ENCODE measurements around the gene DOCK2. TPM values are rescaled to one million over a fixed set of nuclear protein-coding genes. Genes with fewer than 3 reads are reported as not detected.

The DOCK2 gene
- total RNA-seq, 1 donor: 6.2 TPM

DNA sequence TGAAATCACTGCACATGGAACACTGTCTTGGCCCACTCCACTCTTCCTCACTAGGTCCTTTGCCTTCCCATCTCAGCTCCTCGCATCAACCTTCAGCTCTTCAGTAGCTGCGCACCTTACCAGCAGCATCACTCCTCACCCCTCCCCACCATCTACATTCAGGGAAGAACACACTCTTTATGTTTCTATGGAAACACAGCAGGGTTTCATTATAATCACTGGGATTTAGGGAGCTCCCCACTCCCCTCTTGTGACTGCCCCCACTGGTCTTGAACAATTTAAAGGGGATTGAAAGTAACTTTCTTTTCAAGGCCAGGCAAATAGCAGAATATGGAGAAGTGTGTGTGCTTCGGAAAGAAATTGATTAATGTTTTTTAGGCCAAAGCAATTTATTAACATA lies 232.0 kb downstream of the DOCK2 start:
- Histone ChIP-seq H3K27ac (ENCODE audit: low read depth, low read length) (no peak overlapping the region), H4K20me1 (ENCODE audit: insufficient read depth, low read length) (no peaks in the 10 kb centered on the region)

DNA sequence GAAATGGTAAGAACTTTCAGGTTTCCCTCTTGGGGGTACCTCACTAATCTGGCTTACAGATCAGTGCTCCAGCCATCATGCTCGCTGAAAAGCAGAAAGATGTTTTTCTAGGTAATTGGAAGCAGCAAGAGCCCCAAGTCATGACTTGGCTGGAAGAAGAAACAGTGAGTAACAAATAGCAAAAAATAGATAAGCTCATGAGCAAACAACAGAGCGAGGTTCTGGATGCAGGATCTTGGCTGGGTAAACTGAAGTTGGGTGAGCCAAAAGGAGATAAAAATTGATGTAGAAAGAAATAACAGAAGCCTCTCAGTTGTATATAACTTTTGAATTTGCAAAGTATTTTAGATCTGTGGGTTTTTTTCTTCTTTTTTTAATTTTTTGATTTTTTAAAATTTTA lies 233.1 kb downstream of the DOCK2 start:
- peak; percentile 23 for DNase-seq (ENCODE audit: insufficient read length, low spot score, missing footprints)
- TF ChIP-seq, protein P1, sequence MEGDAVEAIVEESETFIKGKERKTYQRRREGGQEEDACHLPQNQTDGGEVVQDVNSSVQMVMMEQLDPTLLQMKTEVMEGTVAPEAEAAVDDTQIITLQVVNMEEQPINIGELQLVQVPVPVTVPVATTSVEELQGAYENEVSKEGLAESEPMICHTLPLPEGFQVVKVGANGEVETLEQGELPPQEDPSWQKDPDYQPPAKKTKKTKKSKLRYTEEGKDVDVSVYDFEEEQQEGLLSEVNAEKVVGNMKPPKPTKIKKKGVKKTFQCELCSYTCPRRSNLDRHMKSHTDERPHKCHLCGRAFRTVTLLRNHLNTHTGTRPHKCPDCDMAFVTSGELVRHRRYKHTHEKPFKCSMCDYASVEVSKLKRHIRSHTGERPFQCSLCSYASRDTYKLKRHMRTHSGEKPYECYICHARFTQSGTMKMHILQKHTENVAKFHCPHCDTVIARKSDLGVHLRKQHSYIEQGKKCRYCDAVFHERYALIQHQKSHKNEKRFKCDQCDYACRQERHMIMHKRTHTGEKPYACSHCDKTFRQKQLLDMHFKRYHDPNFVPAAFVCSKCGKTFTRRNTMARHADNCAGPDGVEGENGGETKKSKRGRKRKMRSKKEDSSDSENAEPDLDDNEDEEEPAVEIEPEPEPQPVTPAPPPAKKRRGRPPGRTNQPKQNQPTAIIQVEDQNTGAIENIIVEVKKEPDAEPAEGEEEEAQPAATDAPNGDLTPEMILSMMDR (IDR thresholded peaks at IDR 0.05; ENCODE audit: extremely low read depth, low read depth, low read length): no peak

More for the DNA sequence above, 232.0 kb downstream of the DOCK2 start:
- no peaks in the 10 kb centered on the region for H3K27me3 ChIP-seq (ENCODE audit: insufficient read depth, low read length)
- no peaks in the 10 kb centered on the region for H3K9me3 ChIP-seq (ENCODE audit: low read depth, low read length)
- no peak overlapping the region for H3K4me3 ChIP-seq (ENCODE audit: insufficient read depth, low read length)
- H3K4me2 ChIP-seq (ENCODE audit: insufficient read depth, low read length): no peak overlapping the region
- H3K79me2 ChIP-seq (ENCODE audit: insufficient read depth, low read length): no peaks in the 10 kb centered on the region
- DNase-seq (ENCODE audit: insufficient read length, low spot score, missing footprints): no peak
- TF ChIP-seq, protein P1 (IDR thresholded peaks at IDR 0.05; ENCODE audit: extremely low read depth, low read depth, low read length): no peak
- no peak overlapping the region for H2AFZ ChIP-seq (ENCODE audit: low read length)
- H3K36me3 ChIP-seq (ENCODE audit: insufficient read depth, low read length): no peaks in the 10 kb centered on the region
- H3K4me1 ChIP-seq (ENCODE audit: insufficient read depth, low read length): no peaks in the 10 kb centered on the region

DNA sequence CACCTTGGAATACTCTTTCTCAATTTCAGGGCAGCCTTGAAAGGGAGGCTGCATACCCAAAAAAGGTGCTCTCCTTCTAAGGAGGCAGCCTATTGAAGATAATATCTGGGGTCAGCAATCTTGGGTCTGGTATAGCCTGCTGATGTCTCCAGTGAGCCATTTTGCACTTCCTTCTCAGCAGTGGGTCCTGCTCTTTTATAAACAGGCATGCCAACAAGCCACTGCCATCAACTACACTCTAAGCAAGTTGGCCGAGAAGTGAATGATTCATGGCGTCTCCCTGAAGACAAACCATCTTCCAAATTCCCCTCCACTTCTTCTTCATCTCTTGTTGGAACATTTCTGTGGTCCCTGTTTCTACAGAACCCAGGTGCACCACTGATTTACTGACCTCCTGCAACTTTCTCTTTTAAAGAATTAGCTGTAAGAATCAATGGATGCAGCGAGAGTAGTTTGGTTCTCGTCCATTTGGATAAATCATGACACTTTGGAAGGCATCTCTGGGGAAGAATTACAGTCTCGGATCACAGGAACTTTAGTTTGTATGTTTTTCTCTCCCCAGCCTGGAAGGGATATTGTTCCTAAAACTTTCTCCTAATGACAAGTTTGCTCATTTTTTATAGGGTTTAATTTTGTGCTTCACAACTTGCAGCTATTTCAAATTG lies 234.9 kb downstream of the DOCK2 start:
- Histone ChIP-seq H3K4me2 (ENCODE audit: insufficient read depth, low read length) (no peak overlapping the region), H3K4me1 (ENCODE audit: insufficient read depth, low read length) (peaks cover 2% of the 10 kb centered on the region), H3K9me3 (ENCODE audit: low read depth, low read length) (no peaks in the 10 kb centered on the region), H3K27ac (ENCODE audit: low read depth, low read length) (no peak overlapping the region), H2AFZ (ENCODE audit: low read length) (no peak overlapping the region), H3K4me3 (ENCODE audit: insufficient read depth, low read length) (no peak overlapping the region), H3K36me3 (ENCODE audit: insufficient read depth, low read length) (no peaks in the 10 kb centered on the region), H3K79me2 (ENCODE audit: insufficient read depth, low read length) (no peaks in the 10 kb centered on the region), H4K20me1 (ENCODE audit: insufficient read depth, low read length) (no peaks in the 10 kb centered on the region), H3K27me3 (ENCODE audit: insufficient read depth, low read length) (no peaks in the 10 kb centered on the region)
- TF ChIP-seq, protein P1 (IDR thresholded peaks at IDR 0.05; ENCODE audit: extremely low read depth, low read depth, low read length): no peak
- no peak for DNase-seq (ENCODE audit: insufficient read length, low spot score, missing footprints)

More for the DNA sequence above, 233.1 kb downstream of the DOCK2 start:
- no peaks in the 10 kb centered on the region for H4K20me1 ChIP-seq (ENCODE audit: insufficient read depth, low read length)
- H2AFZ ChIP-seq (ENCODE audit: low read length): no peak overlapping the region
- H3K27ac ChIP-seq (ENCODE audit: low read depth, low read length): no peak overlapping the region
- H3K27me3 ChIP-seq (ENCODE audit: insufficient read depth, low read length): no peaks in the 10 kb centered on the region
- no peaks in the 10 kb centered on the region for H3K4me1 ChIP-seq (ENCODE audit: insufficient read depth, low read length)
- no peaks in the 10 kb centered on the region for H3K9me3 ChIP-seq (ENCODE audit: low read depth, low read length)
- H3K4me3 ChIP-seq (ENCODE audit: insufficient read depth, low read length): no peak overlapping the region
- no peaks in the 10 kb centered on the region for H3K36me3 ChIP-seq (ENCODE audit: insufficient read depth, low read length)
- no peaks in the 10 kb centered on the region for H3K79me2 ChIP-seq (ENCODE audit: insufficient read depth, low read length)
- no peak overlapping the region for H3K4me2 ChIP-seq (ENCODE audit: insufficient read depth, low read length)

DNA sequence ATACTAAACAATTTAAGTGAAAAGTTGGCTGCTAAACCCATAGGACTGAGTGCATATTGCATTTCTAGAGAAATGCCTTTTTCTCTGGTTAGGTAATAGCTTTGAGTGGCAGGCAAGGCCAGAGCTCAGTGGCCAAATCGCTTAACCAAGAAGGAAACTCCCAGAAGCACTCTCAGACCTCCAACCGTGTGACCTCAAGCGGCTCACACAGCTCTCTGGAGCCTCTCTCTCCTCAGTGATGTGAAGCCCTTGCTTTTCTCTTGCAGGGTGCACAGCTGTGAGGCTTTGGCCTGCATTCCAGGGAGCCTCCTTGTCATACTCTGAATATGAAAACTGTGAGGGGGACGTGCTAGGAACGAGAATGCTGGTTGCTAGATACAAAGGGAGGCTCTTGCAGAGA lies 236.6 kb downstream of the DOCK2 start:
- H3K27me3 ChIP-seq (ENCODE audit: insufficient read depth, low read length): no peaks in the 10 kb centered on the region
- no peaks in the 10 kb centered on the region for H4K20me1 ChIP-seq (ENCODE audit: insufficient read depth, low read length)
- TF ChIP-seq, protein P1 (IDR thresholded peaks at IDR 0.05; ENCODE audit: extremely low read depth, low read depth, low read length): no peak
- no peak overlapping the region for H3K27ac ChIP-seq (ENCODE audit: low read depth, low read length)
- H3K4me2 ChIP-seq (ENCODE audit: insufficient read depth, low read length): no peak overlapping the region
- no peak overlapping the region for H3K4me3 ChIP-seq (ENCODE audit: insufficient read depth, low read length)
- no peak overlapping the region for H2AFZ ChIP-seq (ENCODE audit: low read length)
- no peaks in the 10 kb centered on the region for H3K36me3 ChIP-seq (ENCODE audit: insufficient read depth, low read length)
- H3K9me3 ChIP-seq (ENCODE audit: low read depth, low read length): no peaks in the 10 kb centered on the region
- peak; percentile 5 for DNase-seq (ENCODE audit: insufficient read length, low spot score, missing footprints)
- no peaks in the 10 kb centered on the region for H3K79me2 ChIP-seq (ENCODE audit: insufficient read depth, low read length)
- peaks cover 2% of the 10 kb centered on the region for H3K4me1 ChIP-seq (ENCODE audit: insufficient read depth, low read length)
